HUES48 (cell line): ENCODE results near the gene FGG.

Experiments used
- H3K27ac ChIP-seq: one replicate; pipeline ENCODE4 v1.7.0; 2013; ENCODE audit warnings: low read depth, low read length, inconsistent platforms
- H3K27me3 ChIP-seq: 2 replicates; pipeline ENCODE4 v1.6.1; 2013; ENCODE audit warnings: mild to moderate bottlenecking, low read length; ENCODE audit not compliant: control insufficient read depth, insufficient read depth
- H3K36me3 ChIP-seq: 2 replicates; pipeline ENCODE4 v1.6.1; 2013; ENCODE audit warnings: low read length; ENCODE audit not compliant: control insufficient read depth, insufficient read depth
- H3K4me1 ChIP-seq: 2 replicates; pipeline ENCODE4 v1.6.1; 2013; ENCODE audit warnings: mild to moderate bottlenecking, low read length; ENCODE audit not compliant: control insufficient read depth, insufficient read depth
- H3K4me3 ChIP-seq: 2 replicates; pipeline ENCODE4 v1.5.1; 2013; ENCODE audit warnings: mild to moderate bottlenecking, low read depth, low read length
- H3K9ac ChIP-seq: 2 replicates; pipeline ENCODE4 v1.6.1; 2013; ENCODE audit warnings: mild to moderate bottlenecking, low read depth, low read length, moderate library complexity
- H3K9me3 ChIP-seq: 2 replicates; pipeline ENCODE4 v1.6.1; 2013; ENCODE audit warnings: low read length; ENCODE audit not compliant: control insufficient read depth, insufficient read depth

FGG gene

DNA sequence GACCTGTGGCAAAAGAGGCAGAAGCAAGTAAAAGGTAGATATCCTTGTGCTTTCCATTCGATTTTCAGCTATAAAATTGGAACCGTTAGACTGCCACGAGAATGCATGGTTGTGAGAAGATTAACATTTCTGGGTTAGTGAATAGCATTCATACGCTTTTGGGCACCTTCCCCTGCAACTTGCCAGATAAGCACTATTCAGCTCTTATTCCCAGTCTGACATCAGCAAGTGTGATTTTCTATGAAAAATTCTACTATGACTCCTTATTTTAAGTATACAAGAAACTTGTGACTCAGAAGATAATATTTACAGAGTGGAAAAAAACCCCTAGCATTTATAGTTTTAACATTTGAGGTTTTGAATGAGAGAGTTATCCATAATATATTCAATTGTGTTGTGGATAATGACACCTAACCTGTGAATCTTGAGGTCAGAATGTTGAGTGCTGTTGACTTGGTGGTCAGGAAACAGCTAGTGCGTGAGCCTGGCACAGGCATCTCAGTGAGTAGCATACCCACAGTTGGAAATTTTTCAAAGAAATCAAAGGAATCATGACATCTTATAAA lies 45.7 kb downstream of the FGG start:
- Histone ChIP-seq H3K36me3 (no peaks in the 10 kb centered on the region), H3K9me3 (no peaks in the 10 kb centered on the region), H3K4me3 (no peak overlapping the region), H3K27ac (no peak overlapping the region), H3K9ac (no peak overlapping the region), H3K4me1 (no peaks in the 10 kb centered on the region; the same call in 1 of the 2 replicates), H3K27me3 (no peaks in the 10 kb centered on the region)

DNA sequence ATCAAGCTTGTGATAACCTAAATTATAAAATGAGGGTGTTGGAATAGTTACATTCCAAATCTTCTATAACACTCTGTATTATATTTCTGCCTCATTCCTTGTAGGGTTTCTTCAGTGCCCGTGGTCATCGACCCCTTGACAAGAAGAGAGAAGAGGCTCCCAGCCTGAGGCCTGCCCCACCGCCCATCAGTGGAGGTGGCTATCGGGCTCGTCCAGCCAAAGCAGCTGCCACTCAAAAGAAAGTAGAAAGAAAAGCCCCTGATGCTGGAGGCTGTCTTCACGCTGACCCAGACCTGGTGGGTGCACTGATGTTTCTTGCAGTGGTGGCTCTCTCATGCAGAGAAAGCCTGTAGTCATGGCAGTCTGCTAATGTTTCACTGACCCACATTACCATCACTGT lies 46.8 kb downstream of the FGG start:
- no peak overlapping the region for H3K4me3 ChIP-seq
- no peak overlapping the region for H3K9ac ChIP-seq
- H3K4me1 ChIP-seq = no peaks in the 10 kb centered on the region; the same call in 1 of the 2 replicates

DNA sequence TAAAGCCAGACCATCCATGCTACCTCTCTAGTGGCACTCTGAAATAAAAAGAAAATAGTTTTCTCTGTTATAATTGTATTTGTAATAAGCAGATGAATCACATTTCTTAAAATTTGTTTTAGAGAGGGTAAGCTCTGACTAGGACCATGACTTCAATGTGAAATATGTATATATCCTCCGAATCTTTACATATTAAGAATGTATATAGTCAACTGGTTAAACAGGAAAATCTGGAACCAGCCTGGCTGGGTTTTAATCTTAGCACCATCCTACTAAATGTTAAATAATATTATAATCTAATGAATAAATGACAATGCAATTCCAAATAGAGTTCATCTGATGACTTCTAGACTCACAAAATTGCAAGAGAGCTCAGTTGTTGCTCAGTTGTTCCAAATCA lies 48.1 kb downstream of the FGG start:
- H3K9me3 ChIP-seq = no peaks in the 10 kb centered on the region
- H3K36me3 ChIP-seq = no peaks in the 10 kb centered on the region

More for the DNA sequence above, 46.8 kb downstream of the FGG start:
- Histone ChIP-seq H3K27me3 (no peaks in the 10 kb centered on the region), H3K27ac (no peak overlapping the region), H3K9me3 (no peaks in the 10 kb centered on the region), H3K36me3 (no peaks in the 10 kb centered on the region)

GRCh38 chr4:154562697-154563254 lies 49.7 kb downstream of the FGG start, which contains the start of gene FGB:
FGB (plus strand) TSS chr4:154563011; CDS start chr4:154563019, 8 bp downstream.
- no peak within 1 kb of the TSS for H3K4me3 ChIP-seq

More for the DNA sequence above, 48.1 kb downstream of the FGG start:
- Histone ChIP-seq H3K4me3 (no peak overlapping the region), H3K9ac (no peak overlapping the region), H3K27me3 (no peaks in the 10 kb centered on the region), H3K4me1 (no peaks in the 10 kb centered on the region; the same call in 1 of the 2 replicates), H3K27ac (no peak overlapping the region)

DNA sequence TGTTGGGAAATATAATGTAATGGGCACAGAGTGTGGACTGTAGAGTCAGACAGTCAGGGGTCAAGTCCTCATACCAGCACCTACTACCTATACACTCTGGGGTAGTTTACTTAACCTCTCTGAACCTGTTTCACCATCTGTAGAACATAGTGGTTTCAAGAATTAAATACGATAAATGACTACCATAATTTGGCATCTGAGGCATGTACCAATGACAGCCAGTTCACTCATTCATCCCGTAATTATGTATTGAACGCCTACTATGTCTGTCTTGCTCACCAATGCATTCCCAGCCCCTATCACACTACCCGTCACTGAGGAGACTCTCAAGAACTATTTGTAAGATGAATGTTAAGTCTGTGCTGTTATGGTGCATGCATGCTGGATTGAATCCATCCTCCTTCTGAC lies 51.6 kb downstream of the FGG start:
- Histone ChIP-seq H3K36me3 (no peaks in the 10 kb centered on the region), H3K27ac (no peak overlapping the region), H3K4me1 (no peaks in the 10 kb centered on the region), H3K9me3 (no peaks in the 10 kb centered on the region), H3K4me3 (no peak overlapping the region), H3K27me3 (no peaks in the 10 kb centered on the region), H3K9ac (no peak overlapping the region)

More at GRCh38 chr4:154562697-154563254, 49.7 kb downstream of the FGG start, which contains the start of gene FGB:
- H3K4me1 ChIP-seq = no peaks in the 10 kb centered on the region; the same call in 1 of the 2 replicates
- no peaks in the 10 kb centered on the region for H3K9me3 ChIP-seq
- H3K9ac ChIP-seq = no peak within 1 kb of the TSS
- no peaks in the 10 kb centered on the region for H3K27me3 ChIP-seq
- no peak within 1 kb of the TSS for H3K27ac ChIP-seq
- H3K36me3 ChIP-seq = no peaks in the 10 kb centered on the region

GRCh38 chr4:154560419-154560801 lies 52.0 kb downstream of the FGG start:
- Histone ChIP-seq H3K4me3 (no peak overlapping the region), H3K4me1 (no peaks in the 10 kb centered on the region), H3K9me3 (no peaks in the 10 kb centered on the region), H3K27ac (no peak overlapping the region), H3K36me3 (no peaks in the 10 kb centered on the region), H3K9ac (no peak overlapping the region), H3K27me3 (no peaks in the 10 kb centered on the region)

- H3K4me3 ChIP-seq = no peak overlapping the region
- no peaks in the 10 kb centered on the region for H3K9me3 ChIP-seq
- no peaks in the 10 kb centered on the region for H3K4me1 ChIP-seq
- no peak overlapping the region for H3K9ac ChIP-seq
- H3K36me3 ChIP-seq = no peaks in the 10 kb centered on the region
- H3K27me3 ChIP-seq = no peaks in the 10 kb centered on the region
- no peak overlapping the region for H3K27ac ChIP-seq
Observed at GRCh38 chr4:154559494-154560418, 52.7 kb downstream of the FGG start.

- no peak overlapping the region for H3K9ac ChIP-seq
- no peaks in the 10 kb centered on the region for H3K9me3 ChIP-seq
- no peaks in the 10 kb centered on the region for H3K4me1 ChIP-seq
- H3K27me3 ChIP-seq = no peaks in the 10 kb centered on the region
- H3K4me3 ChIP-seq = no peak overlapping the region
- H3K27ac ChIP-seq = no peak overlapping the region
- H3K36me3 ChIP-seq = no peaks in the 10 kb centered on the region
Observed at GRCh38 chr4:154559141-154559493, 53.3 kb downstream of the FGG start.
